GM12878 (cell line): ENCODE measurements around the gene MRPL49.
A peak's percentile ranks its signal among the peaks of the same experiment; 100 is the strongest.

ENCODE experiments used
- CTCF ChIP-seq, 3 experiments: IDR thresholded peaks in 2 of 3; conservative IDR thresholded peaks in 1 of 3; 2 replicates each; pipeline ENCODE4 v1.5.1; 2011; ENCODE audit warnings: low read depth in 3 of 3, low read length in 3 of 3, mild to moderate bottlenecking in 3 of 3, control low read depth in 2 of 3, moderate library complexity in 2 of 3, inconsistent platforms in 1 of 3, mixed read lengths in 1 of 3; ENCODE audit not compliant: control insufficient read depth in 2 of 3, insufficient read depth in 1 of 3; ENCODE audit errors: extremely low read depth in 1 of 3
- IKZF1 ChIP-seq: fragments of 450-650 bp; conservative IDR thresholded peaks from 2 replicates; pipeline ENCODE4 v1.6.1; 2017; ENCODE audit warnings: antibody characterized with exemption, mild to moderate bottlenecking
- KDM1A ChIP-seq: fragments of 200-600 bp; sonication (generic); IDR thresholded peaks from 2 replicates; pipeline ENCODE4 v1.6.1; 2016; ENCODE audit warnings: borderline replicate concordance
- NRF1 ChIP-seq: conservative IDR thresholded peaks from 2 replicates; pipeline ENCODE4 v1.6.1; 2011; ENCODE audit warnings: mild to moderate bottlenecking, low read depth, low read length, improper control_type of control experiment
- PML ChIP-seq: IDR thresholded peaks from 2 replicates; pipeline ENCODE4 v1.6.1; 2012; ENCODE audit warnings: low read length, inconsistent platforms
- POLR2A ChIP-seq: IDR thresholded peaks from 2 replicates; pipeline ENCODE4 v1.6.1; 2011; ENCODE audit warnings: low read depth, mild to moderate bottlenecking, low read length
- POLR2AphosphoS2 ChIP-seq: IDR thresholded peaks from 2 replicates; pipeline ENCODE4 v1.6.1; 2011; ENCODE audit warnings: low read depth, mild to moderate bottlenecking, low read length, improper control_type of control experiment, moderate library complexity
- SIN3A ChIP-seq: IDR thresholded peaks from 2 replicates; pipeline ENCODE4 v1.6.1; 2012; ENCODE audit warnings: low read depth, low read length, improper control_type of control experiment
- TAF1 ChIP-seq: IDR thresholded peaks from 2 replicates; pipeline ENCODE4 v1.6.1; 2011; ENCODE audit warnings: mild to moderate bottlenecking, low read depth, low read length, borderline replicate concordance
- USF2 ChIP-seq: IDR thresholded peaks from 2 replicates; pipeline ENCODE4 v1.6.1; 2011; ENCODE audit warnings: low read depth, low read length, improper control_type of control experiment, borderline replicate concordance
- ZNF24 ChIP-seq: fragments of 450-650 bp; IDR thresholded peaks from 2 replicates; pipeline ENCODE4 v1.6.1; 2017; ENCODE audit warnings: antibody characterized with exemption, mild to moderate bottlenecking

- TF ChIP-seq USF2 = no peak
- no peak for TF ChIP-seq KDM1A
- TF ChIP-seq NRF1 = no peak
- peak; percentile 94 for TF ChIP-seq PML
- peak; percentile 74 for TF ChIP-seq TAF1
- 0 out of 6 replicates have a peak, but pooled peaks of 1 of the 3 experiments have one; percentile 1 for TF ChIP-seq CTCF (IDR thresholded peaks at IDR 0.05 in 2 of 3, conservative IDR thresholded peaks at IDR 0.05 in 1 of 3; ENCODE audit: control insufficient read depth in 2 of 3, extremely low read depth in 1 of 3, insufficient read depth in 1 of 3, low read depth in 3 of 3, low read length in 3 of 3)
- no peak for TF ChIP-seq ZNF24
- peak; percentile 72 for TF ChIP-seq POLR2AphosphoS2
- TF ChIP-seq SIN3A = peak; percentile 73
- peak; percentile 97 for TF ChIP-seq POLR2A
- TF ChIP-seq IKZF1 = no peak; the same call in none of the 2 replicates
Measured at GRCh38 chr11:65134240-65134951, 12.3 kb downstream of the MRPL49 start, which contains the start of gene SYVN1.
